Measurements from ENCODE around the gene ATP2A1. TPM values are rescaled to one million over a fixed set of nuclear protein-coding genes. Genes with fewer than 3 reads are reported as not detected.
A peak's percentile ranks its signal among the peaks of the same experiment; 100 is the strongest.
"Not testable (repeated sequence)": the region's sequence is repeated elsewhere in the genome, so short reads cannot be mapped to it uniquely, and the experiment has no call there.

ATP2A1 gene
- total RNA-seq, 4 donors from 2014 or later, result 0.19 to 0.26 TPM; not detected in 2

DNA sequence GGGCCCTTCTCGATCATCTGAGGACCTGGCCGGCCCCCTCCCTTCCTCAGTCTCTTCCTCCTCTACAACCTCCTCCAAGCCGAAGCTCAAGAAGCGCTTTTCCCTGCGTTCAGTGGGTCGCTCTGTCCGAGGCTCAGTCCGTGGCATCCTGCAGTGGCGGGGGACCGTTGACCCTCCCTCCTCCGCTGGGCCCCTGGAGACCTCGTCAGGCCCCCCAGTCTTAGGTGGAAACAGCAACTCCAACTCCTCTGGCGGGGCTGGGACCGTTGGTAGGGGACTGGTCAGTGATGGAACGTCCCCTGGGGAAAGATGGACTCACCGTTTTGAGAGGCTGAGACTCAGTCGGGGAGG, 11.9 kb upstream of the ATP2A1 start:
- Histone ChIP-seq H3K36me3 (peaks cover 19 to 61% (median 29%) of the 10 kb centered on the region in 3 donors), H3K9me3 (no peaks in the 10 kb centered on the region), H3K27me3 (no peaks in the 10 kb centered on the region), H3K4me3 (no peak overlapping the region), H3K4me1 (peaks cover 6 to 36% (median 20%) of the 10 kb centered on the region in 3 donors), H3K27ac (no peak overlapping the region)
- no peak for DNase-seq
- WGBS, 2 donors, result 75 to 85% methylated on average over 13 to 14 of the region's 17 CpGs
- no peak for TF ChIP-seq POLR2A (IDR thresholded peaks at IDR 0.05)
- TF ChIP-seq, protein P1, sequence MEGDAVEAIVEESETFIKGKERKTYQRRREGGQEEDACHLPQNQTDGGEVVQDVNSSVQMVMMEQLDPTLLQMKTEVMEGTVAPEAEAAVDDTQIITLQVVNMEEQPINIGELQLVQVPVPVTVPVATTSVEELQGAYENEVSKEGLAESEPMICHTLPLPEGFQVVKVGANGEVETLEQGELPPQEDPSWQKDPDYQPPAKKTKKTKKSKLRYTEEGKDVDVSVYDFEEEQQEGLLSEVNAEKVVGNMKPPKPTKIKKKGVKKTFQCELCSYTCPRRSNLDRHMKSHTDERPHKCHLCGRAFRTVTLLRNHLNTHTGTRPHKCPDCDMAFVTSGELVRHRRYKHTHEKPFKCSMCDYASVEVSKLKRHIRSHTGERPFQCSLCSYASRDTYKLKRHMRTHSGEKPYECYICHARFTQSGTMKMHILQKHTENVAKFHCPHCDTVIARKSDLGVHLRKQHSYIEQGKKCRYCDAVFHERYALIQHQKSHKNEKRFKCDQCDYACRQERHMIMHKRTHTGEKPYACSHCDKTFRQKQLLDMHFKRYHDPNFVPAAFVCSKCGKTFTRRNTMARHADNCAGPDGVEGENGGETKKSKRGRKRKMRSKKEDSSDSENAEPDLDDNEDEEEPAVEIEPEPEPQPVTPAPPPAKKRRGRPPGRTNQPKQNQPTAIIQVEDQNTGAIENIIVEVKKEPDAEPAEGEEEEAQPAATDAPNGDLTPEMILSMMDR (IDR thresholded peaks at IDR 0.05), result no peak
- intact Hi-C loops (cut with DNase I), result no loop called here

DNA sequence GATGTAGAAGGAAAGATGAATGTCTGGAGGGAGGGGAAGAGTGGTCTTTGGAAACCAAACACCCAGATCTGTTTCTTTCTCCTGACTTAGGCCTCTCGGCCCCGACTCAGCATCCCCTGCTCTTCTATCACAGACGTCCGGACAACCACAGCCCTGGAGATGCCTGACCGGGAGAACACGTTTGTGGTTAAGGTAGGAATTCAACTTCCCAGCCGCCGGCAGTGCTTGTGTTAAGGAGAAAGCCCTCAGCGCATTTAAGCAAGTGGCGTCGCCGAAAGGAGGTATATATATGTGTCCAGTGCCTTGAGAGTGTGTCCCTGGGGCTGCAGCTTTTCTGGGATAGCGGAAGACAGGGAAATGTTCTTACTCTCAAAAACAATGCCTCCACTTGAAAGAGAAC, 11.0 kb upstream of the ATP2A1 start:
- Histone ChIP-seq H3K4me1 (peaks cover 6 to 34% (median 20%) of the 10 kb centered on the region in 3 donors), H3K9me3 (no peaks in the 10 kb centered on the region), H3K4me3 (no peak overlapping the region), H3K27me3 (no peaks in the 10 kb centered on the region), H3K36me3 (peaks cover 19 to 69% (median 32%) of the 10 kb centered on the region in 3 donors), H3K27ac (no peak overlapping the region)
- DNase-seq, result no peak
- 87 to 91% methylated on average over 13 of the region's 13 CpGs for WGBS, 2 donors
- intact Hi-C loops (cut with DNase I), result no loop called here
- TF ChIP-seq, protein P1 (IDR thresholded peaks at IDR 0.05), result no peak
- TF ChIP-seq POLR2A (IDR thresholded peaks at IDR 0.05), result no peak

DNA sequence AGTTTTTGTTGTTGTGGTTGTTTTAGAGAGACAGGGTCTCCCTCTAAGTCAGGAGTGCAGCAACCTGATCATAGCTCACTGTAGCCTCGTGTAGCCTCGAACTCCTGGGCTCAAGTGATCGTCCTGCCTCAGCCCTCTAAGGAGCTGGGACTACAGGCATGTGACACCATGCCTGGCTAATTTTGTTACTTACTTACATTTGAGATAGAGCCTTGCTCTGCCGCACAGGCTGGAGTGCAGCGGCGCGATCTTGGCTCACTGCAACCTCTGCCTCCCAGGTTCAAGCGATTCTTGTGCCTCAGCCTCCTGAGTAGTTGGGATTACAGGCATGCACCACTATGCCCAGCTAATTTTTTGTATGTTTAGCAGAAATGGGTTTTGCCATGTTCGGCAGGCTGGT, 10.6 kb upstream of the ATP2A1 start:
- intact Hi-C loops (cut with DNase I); H3K9me3 ChIP-seq; H3K4me3 ChIP-seq; H3K27ac ChIP-seq; DNase-seq; H3K27me3 ChIP-seq: not testable (repeated sequence)
- Histone ChIP-seq H3K4me1 (peaks cover 6 to 30% (median 17%) of the 10 kb centered on the region in 3 donors), H3K36me3 (peaks cover 19 to 73% (median 36%) of the 10 kb centered on the region in 3 donors)
- WGBS, 2 donors, result 83 to 85% methylated on average over 5 to 9 of the region's 9 CpGs

DNA sequence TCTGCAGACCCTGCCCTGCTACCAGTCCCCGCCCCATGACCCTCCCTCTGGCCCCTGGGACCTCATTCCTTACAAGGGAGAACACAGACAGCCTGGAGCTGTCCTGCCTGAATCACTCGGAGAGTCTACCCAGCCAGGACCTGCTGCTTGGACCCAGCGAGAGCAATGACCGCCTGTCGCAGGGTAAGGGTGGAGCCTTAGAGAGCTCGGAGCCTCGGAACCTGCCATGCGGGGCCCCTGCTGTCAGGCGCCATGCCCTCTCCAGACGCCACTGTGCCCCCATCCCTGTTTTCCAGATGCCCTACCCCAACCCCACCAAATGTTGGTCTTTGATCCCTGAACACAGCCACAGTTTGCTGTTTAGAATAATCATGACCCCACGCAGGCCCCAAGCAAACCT, 9.1 kb upstream of the ATP2A1 start:
- peaks cover 24 to 89% (median 41%) of the 10 kb centered on the region in 3 donors for H3K36me3 ChIP-seq
- no peak overlapping the region for H3K4me3 ChIP-seq
- no peaks in the 10 kb centered on the region for H3K9me3 ChIP-seq
- TF ChIP-seq, protein P1 (IDR thresholded peaks at IDR 0.05), result no peak
- TF ChIP-seq POLR2A (IDR thresholded peaks at IDR 0.05), result no peak
- intact Hi-C loops (cut with DNase I), result no loop called here
- no peaks in the 10 kb centered on the region for H3K27me3 ChIP-seq
- H3K4me1 ChIP-seq, result peaks cover 4 to 23% (median 16%) of the 10 kb centered on the region in 3 donors
- WGBS, 2 donors, result 91 to 96% methylated on average over 5 to 9 of the region's 11 CpGs
- no peak overlapping the region for H3K27ac ChIP-seq
- DNase-seq, result no peak

DNA sequence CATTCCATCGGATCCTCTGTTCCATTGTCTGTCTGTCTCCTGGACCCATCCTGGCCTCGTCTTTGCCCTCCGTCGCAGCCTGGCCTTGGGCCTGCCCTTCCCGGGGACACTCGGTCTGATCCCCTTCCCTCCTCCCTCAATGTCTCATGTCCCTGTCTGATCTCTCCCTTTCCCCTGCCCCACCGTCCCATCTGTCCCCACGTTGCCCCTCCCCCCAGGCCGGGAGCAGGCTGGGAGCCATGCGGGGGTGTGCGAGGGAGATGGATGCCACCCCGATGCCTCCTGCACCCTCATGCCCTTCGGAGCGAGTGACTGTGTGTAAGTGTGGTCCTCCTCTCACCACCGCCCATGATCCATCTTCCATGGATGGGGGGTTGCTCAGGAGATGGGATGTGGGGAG, 5.3 kb upstream of the ATP2A1 start:
- TF ChIP-seq POLR2A (IDR thresholded peaks at IDR 0.05), result no peak
- no peaks in the 10 kb centered on the region for H3K9me3 ChIP-seq
- H3K4me1 ChIP-seq, result no peaks in the 10 kb centered on the region
- H3K36me3 ChIP-seq, result peaks cover 24 to 69% (median 40%) of the 10 kb centered on the region in 3 donors
- intact Hi-C loops (cut with DNase I), result no loop called here
- 82 to 87% methylated on average over 10 of the region's 15 CpGs for WGBS, 2 donors
- DNase-seq, result no peak
- H3K27me3 ChIP-seq, result no peaks in the 10 kb centered on the region
- no peak overlapping the region for H3K4me3 ChIP-seq
- H3K27ac ChIP-seq, result no peak overlapping the region

DNA sequence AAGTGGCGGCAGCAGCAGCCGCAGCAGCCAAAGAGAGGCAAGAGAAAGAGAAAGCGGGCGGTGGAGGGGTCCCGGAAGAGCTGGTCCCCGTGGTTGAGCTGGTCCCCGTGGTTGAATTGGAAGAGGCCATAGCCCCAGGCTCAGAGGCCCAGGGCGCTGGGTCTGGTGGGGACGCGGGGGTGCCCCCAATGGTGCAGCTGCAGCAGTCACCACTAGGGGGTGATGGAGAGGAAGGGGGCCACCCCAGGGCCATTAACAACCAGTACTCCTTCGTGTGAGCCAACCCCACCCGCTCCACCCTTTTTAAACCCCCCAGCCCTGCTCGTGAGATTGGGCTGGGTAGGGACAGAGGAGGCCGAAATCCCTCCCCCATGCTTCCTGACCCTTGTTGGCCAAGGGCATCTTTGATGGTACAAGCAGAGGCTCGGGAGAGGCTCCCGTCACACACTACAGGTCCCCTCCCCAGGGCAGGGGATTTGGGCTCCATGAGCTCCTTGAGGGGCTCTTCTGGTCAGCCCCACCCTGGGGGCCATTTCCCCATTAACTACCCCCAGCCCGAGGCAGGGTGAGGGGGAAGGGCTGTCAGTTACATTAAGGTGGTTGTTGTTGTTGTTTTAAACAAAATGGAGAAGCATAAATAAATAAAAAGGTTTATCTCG, 4.6 kb upstream of the ATP2A1 start:
- intact Hi-C loops (cut with DNase I), result loop anchor here (2.0 kb wide), 1 partner anchor 31 kb away; no protein-coding TSS in a partner anchor
- peaks cover 0 to 2% (median 0%) of the 10 kb centered on the region in 3 donors for H3K4me1 ChIP-seq
- DNase-seq, result no peak
- H3K9me3 ChIP-seq, result no peaks in the 10 kb centered on the region
- H3K4me3 ChIP-seq, result no peak overlapping the region
- no peak overlapping the region for H3K27ac ChIP-seq
- H3K27me3 ChIP-seq, result no peaks in the 10 kb centered on the region
- peaks cover 24 to 62% (median 33%) of the 10 kb centered on the region in 3 donors for H3K36me3 ChIP-seq
- 81% methylated on average over 14 of the region's 18 CpGs; no CpG with 5 or more reads in 1 of the 2 donors for WGBS, 2 donors
- TF ChIP-seq, protein P1 (IDR thresholded peaks at IDR 0.05), result peak; percentile 52 to 76 (median 60)
- no peak for TF ChIP-seq POLR2A (IDR thresholded peaks at IDR 0.05)

Data from esophagus squamous epithelium (tissue), 5 donors.